NCI-H187 (cell line): Measurements from ENCODE around the gene FGF19.

Source experiments
- DNase-seq, 2 experiments: peaks; one replicate each; lab custom pipeline; 2025; lab: John Stamatoyannopoulos, UW

Gene FGF19

GRCh38 chr11:69655479-69656428 lies 48.1 kb downstream of the FGF19 start:
- DNase-seq = no peak

GRCh38 chr11:69654660-69655478 lies 49.0 kb downstream of the FGF19 start:
- no peak for DNase-seq

- DNase-seq = no peak
Measured at GRCh38 chr11:69654001-69654659, 49.7 kb downstream of the FGF19 start.

GRCh38 chr11:69653406-69653960 lies 50.3 kb downstream of the FGF19 start:
- DNase-seq = no peak

- no peak for DNase-seq
Measured at GRCh38 chr11:69652999-69653398, 50.8 kb downstream of the FGF19 start.

- no peak for DNase-seq
Measured at GRCh38 chr11:69651834-69652620, 51.8 kb downstream of the FGF19 start.

GRCh38 chr11:69650832-69651344 lies 52.9 kb downstream of the FGF19 start:
- no peak for DNase-seq

GRCh38 chr11:69650081-69650831 lies 53.6 kb downstream of the FGF19 start:
- DNase-seq = no peak

GRCh38 chr11:69649576-69649900 lies 54.3 kb downstream of the FGF19 start:
- DNase-seq = no peak

- DNase-seq = no peak
Measured at GRCh38 chr11:69648679-69649575, 54.9 kb downstream of the FGF19 start.
